Measurements from ENCODE around the gene NKAIN2.
"Not testable (repeated sequence)": the region's sequence is repeated elsewhere in the genome, so short reads cannot be mapped to it uniquely, and the experiment has no call there.

NKAIN2 gene

GRCh38 chr6:124223611-124224345 is 420.1 kb downstream of the NKAIN2 start:
- no peak for DNase-seq (ENCODE audit: low spot score)

GRCh38 chr6:124226396-124226795 is 422.7 kb downstream of the NKAIN2 start:
- DNase-seq (ENCODE audit: low spot score), result no peak

- no peak for DNase-seq (ENCODE audit: low spot score)
These were observed 429.6 kb downstream of the NKAIN2 start for GRCh38 chr6:124233221-124233620.

GRCh38 chr6:124234801-124235200 is 431.1 kb downstream of the NKAIN2 start:
- DNase-seq (ENCODE audit: low spot score), result no peak

GRCh38 chr6:124237911-124238310 is 434.2 kb downstream of the NKAIN2 start:
- DNase-seq (ENCODE audit: low spot score), result no peak

- not testable (repeated sequence) for DNase-seq (ENCODE audit: low spot score)
These were observed 434.7 kb downstream of the NKAIN2 start for GRCh38 chr6:124238408-124238807.

GRCh38 chr6:124254941-124255685 is 451.4 kb downstream of the NKAIN2 start:
- DNase-seq (ENCODE audit: low spot score), result no peak

- DNase-seq (ENCODE audit: low spot score), result no peak
These were observed 456.7 kb downstream of the NKAIN2 start for GRCh38 chr6:124260337-124260736.

- no peak for DNase-seq (ENCODE audit: low spot score)
These were observed 466.1 kb downstream of the NKAIN2 start for GRCh38 chr6:124269733-124270132.

GRCh38 chr6:124273701-124274100 is 470.0 kb downstream of the NKAIN2 start:
- DNase-seq (ENCODE audit: low spot score), result no peak

GRCh38 chr6:124282541-124282940 is 478.9 kb downstream of the NKAIN2 start:
- no peak for DNase-seq (ENCODE audit: low spot score)

GRCh38 chr6:124283486-124283885 is 479.8 kb downstream of the NKAIN2 start:
- DNase-seq (ENCODE audit: low spot score), result no peak

- no peak for DNase-seq (ENCODE audit: low spot score)
These were observed 481.5 kb downstream of the NKAIN2 start for GRCh38 chr6:124285146-124285545.

- no peak for DNase-seq (ENCODE audit: low spot score)
These were observed 491.0 kb downstream of the NKAIN2 start for GRCh38 chr6:124294574-124295200.

- DNase-seq (ENCODE audit: low spot score), result no peak
These were observed 493.8 kb downstream of the NKAIN2 start for GRCh38 chr6:124297507-124297906.

- no peak for DNase-seq (ENCODE audit: low spot score)
These were observed 495.1 kb downstream of the NKAIN2 start for GRCh38 chr6:124298730-124299129.

GRCh38 chr6:124300907-124301306 is 497.2 kb downstream of the NKAIN2 start:
- DNase-seq (ENCODE audit: low spot score), result not testable (repeated sequence)

GRCh38 chr6:124303971-124304370 is 500.3 kb downstream of the NKAIN2 start:
- no peak for DNase-seq (ENCODE audit: low spot score)

- DNase-seq (ENCODE audit: low spot score), result no peak
These were observed 506.5 kb downstream of the NKAIN2 start for GRCh38 chr6:124310139-124310538.

- DNase-seq (ENCODE audit: low spot score), result no peak
These were observed 515.7 kb downstream of the NKAIN2 start for GRCh38 chr6:124319410-124319809.

- no peak for DNase-seq (ENCODE audit: low spot score)
These were observed 520.6 kb downstream of the NKAIN2 start for GRCh38 chr6:124324237-124324636.

GRCh38 chr6:124330197-124330596 is 526.5 kb downstream of the NKAIN2 start:
- DNase-seq (ENCODE audit: low spot score), result no peak

GRCh38 chr6:124334359-124334758 is 530.7 kb downstream of the NKAIN2 start:
- DNase-seq (ENCODE audit: low spot score), result no peak

Measured in AG08396 (cell line).